ENCODE data around the gene NCAM2.

NCAM2 gene

DNA sequence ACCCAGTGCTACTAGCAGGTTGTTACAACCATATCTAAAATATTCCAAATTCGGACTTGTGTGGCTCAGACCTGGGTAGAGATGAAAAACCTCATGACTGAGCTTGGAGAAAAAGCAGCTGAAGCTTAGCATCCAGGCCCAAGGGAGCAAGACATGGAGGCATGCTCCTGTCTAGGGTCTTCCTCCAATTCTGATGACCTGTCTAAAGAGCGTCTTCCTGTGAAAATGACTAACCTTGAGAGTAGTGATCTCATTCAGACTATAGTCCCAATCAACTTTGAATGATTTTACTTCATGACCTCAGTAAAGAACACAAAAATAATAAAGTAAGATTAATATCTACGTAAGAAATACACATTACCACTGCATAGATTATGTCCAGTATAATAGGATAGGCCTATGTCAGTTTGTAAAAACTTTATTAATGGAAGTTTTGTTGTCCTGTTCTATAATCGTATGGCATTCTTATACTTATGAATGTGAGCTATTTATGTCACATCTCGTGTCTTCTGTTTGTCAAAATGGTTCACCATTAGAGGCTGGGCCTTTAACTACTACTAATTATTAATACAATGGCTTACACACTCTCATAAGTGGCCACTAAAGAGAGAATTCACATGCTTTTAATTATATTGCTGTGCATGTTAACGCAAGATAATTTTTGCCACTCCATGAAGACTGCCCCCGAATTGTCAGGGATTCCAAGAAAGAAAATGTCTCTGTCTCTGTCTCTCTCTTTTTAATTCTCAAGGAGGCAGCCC, 201.3 kb downstream of the NCAM2 start:
- Histone ChIP-seq H3K9me2 (ENCODE audit: low read depth, low read length) (no peaks in the 10 kb centered on the region), H3K4me1 (ENCODE audit: insufficient read depth, low read length, severe bottlenecking) (no peaks in the 10 kb centered on the region), H3F3A (ENCODE audit: insufficient read depth, low read length) (no peaks in the 10 kb centered on the region), H3K4me3 (ENCODE audit: low read depth, low read length, poor library complexity, severe bottlenecking) (no peak overlapping the region), H3K27me3 (ENCODE audit: insufficient read depth, low read length) (no peaks in the 10 kb centered on the region), H3K9me3 (ENCODE audit: low read length) (no peaks in the 10 kb centered on the region), H3K36me3 (ENCODE audit: insufficient read depth, low read length) (no peaks in the 10 kb centered on the region), H4K20me1 (ENCODE audit: insufficient read depth, low read length) (no peaks in the 10 kb centered on the region), H2AFZ (ENCODE audit: low read length) (no peak overlapping the region), H3K4me2 (ENCODE audit: low read length) (no peak overlapping the region), H3K79me2 (ENCODE audit: insufficient read depth, low read length) (no peaks in the 10 kb centered on the region), H3K9ac (ENCODE audit: low read length) (no peak overlapping the region), H3K27ac (ENCODE audit: low read depth, low read length, poor library complexity, severe bottlenecking) (no peak overlapping the region)
- TF ChIP-seq, protein P1, sequence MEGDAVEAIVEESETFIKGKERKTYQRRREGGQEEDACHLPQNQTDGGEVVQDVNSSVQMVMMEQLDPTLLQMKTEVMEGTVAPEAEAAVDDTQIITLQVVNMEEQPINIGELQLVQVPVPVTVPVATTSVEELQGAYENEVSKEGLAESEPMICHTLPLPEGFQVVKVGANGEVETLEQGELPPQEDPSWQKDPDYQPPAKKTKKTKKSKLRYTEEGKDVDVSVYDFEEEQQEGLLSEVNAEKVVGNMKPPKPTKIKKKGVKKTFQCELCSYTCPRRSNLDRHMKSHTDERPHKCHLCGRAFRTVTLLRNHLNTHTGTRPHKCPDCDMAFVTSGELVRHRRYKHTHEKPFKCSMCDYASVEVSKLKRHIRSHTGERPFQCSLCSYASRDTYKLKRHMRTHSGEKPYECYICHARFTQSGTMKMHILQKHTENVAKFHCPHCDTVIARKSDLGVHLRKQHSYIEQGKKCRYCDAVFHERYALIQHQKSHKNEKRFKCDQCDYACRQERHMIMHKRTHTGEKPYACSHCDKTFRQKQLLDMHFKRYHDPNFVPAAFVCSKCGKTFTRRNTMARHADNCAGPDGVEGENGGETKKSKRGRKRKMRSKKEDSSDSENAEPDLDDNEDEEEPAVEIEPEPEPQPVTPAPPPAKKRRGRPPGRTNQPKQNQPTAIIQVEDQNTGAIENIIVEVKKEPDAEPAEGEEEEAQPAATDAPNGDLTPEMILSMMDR (IDR thresholded peaks at IDR 0.05; ENCODE audit: low read length), result no peak
- no peak for TF ChIP-seq EZH2 (IDR thresholded peaks at IDR 0.05; ENCODE audit: borderline replicate concordance, low read length)

DNA sequence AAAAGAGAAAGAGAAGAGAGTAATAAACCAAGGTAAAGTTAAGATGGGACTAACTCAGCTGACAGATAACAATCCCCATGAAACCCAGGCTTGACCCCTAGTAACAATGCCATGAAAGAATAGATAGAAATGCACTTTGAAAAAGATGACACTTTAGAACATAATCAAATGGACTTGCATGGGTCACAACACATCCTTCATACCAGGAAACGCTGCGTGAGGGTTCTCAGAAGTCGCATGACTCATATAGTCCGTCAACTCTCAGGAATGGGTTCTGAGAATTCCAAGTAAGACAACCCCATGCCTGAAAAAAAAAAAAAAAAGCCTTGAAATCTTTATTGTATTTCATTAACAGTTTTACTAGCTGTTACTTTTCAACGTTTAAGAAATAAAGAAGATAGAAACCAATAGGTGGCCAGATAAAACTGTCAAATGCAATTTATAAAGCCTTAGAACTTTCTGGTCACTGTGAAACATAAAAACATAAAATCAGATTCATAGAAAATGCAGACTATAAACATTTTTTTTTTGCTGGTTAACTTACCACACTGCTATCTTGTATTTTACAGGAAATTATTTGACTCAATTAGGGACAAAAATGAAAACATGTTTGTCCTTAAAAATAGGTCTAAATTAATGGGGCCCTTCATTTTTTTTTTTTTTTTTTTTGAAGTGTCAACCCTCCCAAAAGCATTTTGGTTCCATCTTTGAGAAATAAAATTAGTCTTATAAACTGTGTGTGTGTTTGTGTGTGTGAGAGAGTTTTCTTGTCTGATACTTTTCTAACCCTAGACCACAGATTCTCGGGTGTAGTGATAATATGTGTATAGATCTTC, 202.1 kb downstream of the NCAM2 start:
- Histone ChIP-seq H3K27ac (ENCODE audit: low read depth, low read length, poor library complexity, severe bottlenecking) (no peak overlapping the region), H3K4me3 (ENCODE audit: low read depth, low read length, poor library complexity, severe bottlenecking) (no peak overlapping the region), H3F3A (ENCODE audit: insufficient read depth, low read length) (no peaks in the 10 kb centered on the region), H2AFZ (ENCODE audit: low read length) (no peak overlapping the region), H3K79me2 (ENCODE audit: insufficient read depth, low read length) (no peaks in the 10 kb centered on the region), H3K4me2 (ENCODE audit: low read length) (no peak overlapping the region), H4K20me1 (ENCODE audit: insufficient read depth, low read length) (no peaks in the 10 kb centered on the region), H3K9me3 (ENCODE audit: low read length) (no peaks in the 10 kb centered on the region), H3K9ac (ENCODE audit: low read length) (no peak overlapping the region), H3K36me3 (ENCODE audit: insufficient read depth, low read length) (no peaks in the 10 kb centered on the region), H3K9me2 (ENCODE audit: low read depth, low read length) (no peaks in the 10 kb centered on the region), H3K4me1 (ENCODE audit: insufficient read depth, low read length, severe bottlenecking) (no peaks in the 10 kb centered on the region), H3K27me3 (ENCODE audit: insufficient read depth, low read length) (no peaks in the 10 kb centered on the region)
- no peak for TF ChIP-seq EZH2 (IDR thresholded peaks at IDR 0.05; ENCODE audit: borderline replicate concordance, low read length)

DNA sequence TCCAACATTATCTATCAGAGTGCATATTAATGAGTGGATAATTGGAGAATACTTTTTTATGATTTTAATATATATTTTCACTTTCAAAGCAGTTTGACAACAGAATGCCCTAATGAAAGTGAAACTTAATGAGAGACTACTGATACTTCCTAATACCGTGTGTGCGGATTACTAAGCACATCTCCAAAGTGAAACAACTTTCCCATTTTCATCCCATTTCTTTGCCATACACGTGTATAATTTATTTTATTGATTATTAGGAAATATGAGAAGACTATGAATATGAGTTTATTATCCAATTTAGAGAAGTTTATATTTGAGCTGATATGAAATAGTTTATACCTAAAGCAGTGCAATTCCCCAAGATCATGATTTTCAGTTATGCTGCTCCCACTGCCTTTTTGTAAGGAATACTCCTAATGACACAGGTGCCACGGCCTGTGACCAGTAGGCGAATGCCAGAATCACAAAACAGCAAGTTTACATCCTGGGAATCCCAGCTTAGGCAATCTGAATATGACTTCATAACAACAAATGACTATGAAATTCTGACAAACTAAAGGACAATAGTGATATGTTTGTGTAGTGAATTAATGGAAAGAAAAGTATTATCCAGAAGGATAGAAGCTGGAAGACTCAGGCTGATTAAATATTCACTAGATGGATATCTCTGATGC, 202.9 kb downstream of the NCAM2 start:
- Histone ChIP-seq H3K36me3 (ENCODE audit: insufficient read depth, low read length) (no peaks in the 10 kb centered on the region), H3F3A (ENCODE audit: insufficient read depth, low read length) (no peaks in the 10 kb centered on the region), H4K20me1 (ENCODE audit: insufficient read depth, low read length) (no peaks in the 10 kb centered on the region), H3K79me2 (ENCODE audit: insufficient read depth, low read length) (no peaks in the 10 kb centered on the region), H3K27me3 (ENCODE audit: insufficient read depth, low read length) (no peaks in the 10 kb centered on the region), H3K27ac (ENCODE audit: low read depth, low read length, poor library complexity, severe bottlenecking) (no peak overlapping the region), H3K9me3 (ENCODE audit: low read length) (no peaks in the 10 kb centered on the region), H2AFZ (ENCODE audit: low read length) (no peak overlapping the region), H3K4me3 (ENCODE audit: low read depth, low read length, poor library complexity, severe bottlenecking) (no peak overlapping the region), H3K9ac (ENCODE audit: low read length) (no peak overlapping the region), H3K4me2 (ENCODE audit: low read length) (no peak overlapping the region), H3K4me1 (ENCODE audit: insufficient read depth, low read length, severe bottlenecking) (no peaks in the 10 kb centered on the region), H3K9me2 (ENCODE audit: low read depth, low read length) (no peaks in the 10 kb centered on the region)
- TF ChIP-seq EZH2 (IDR thresholded peaks at IDR 0.05; ENCODE audit: borderline replicate concordance, low read length), result no peak
- TF ChIP-seq, protein P1 (IDR thresholded peaks at IDR 0.05; ENCODE audit: low read length), result no peak

All from OCI-LY1 (cell line).